Activated T-cell treated with anti-CD3 and anti-CD28 coated beads, Interleukin-2, amount 50 U/mL, for 48 hours (primary cell): ENCODE data around the gene UBXN2A.

Experiments used
- DNase-seq, 2 experiments: peaks; one replicate each; pipeline ENCODE4 v3.0.0-alpha.2; 2020

Gene UBXN2A, protein sequence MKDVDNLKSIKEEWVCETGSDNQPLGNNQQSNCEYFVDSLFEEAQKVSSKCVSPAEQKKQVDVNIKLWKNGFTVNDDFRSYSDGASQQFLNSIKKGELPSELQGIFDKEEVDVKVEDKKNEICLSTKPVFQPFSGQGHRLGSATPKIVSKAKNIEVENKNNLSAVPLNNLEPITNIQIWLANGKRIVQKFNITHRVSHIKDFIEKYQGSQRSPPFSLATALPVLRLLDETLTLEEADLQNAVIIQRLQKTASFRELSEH

DNA sequence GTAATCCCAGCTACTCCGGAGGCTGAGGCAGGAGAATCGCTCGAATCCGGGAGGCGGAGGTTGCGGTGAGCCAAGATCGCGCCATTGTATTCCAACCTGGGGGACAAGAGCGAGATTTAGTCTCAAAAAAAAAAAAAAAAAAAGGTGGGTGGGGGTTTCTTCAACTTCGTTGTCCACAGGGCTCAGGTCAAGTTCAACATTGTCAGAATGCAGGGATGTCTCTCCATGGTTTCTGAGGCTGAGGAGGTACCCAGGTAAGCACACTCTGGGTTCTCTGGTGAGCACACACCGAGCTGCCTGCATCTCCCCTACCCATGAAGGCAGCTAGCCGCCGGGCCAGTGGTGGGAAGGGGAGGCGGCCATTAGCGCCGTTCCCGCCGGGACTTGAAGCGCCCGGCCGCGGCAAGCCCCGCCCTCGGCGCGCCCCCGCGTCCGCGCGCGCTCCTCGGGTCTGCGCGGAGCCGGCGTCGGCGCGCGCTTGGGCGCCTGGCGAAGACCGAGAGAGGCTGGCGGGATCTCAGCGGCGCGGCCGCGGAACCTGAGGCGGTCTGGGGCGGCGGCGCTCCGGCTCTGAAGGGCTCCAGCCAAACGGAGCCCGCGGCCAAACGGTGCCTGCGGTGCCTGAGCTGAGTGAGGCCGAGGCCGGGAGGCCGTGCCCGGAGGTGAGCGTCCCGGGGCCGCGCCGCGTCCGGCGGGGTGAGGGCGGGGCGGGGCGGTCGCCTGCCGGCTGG, at the start of gene UBXN2A:
TSS of gene UBXN2A (plus strand) at position 477 of the 731 bp plus-strand sequence. CDS start 17,852 bp downstream, outside the sequence.
- DNase-seq, result peak; percentile 82 to 86

DNA sequence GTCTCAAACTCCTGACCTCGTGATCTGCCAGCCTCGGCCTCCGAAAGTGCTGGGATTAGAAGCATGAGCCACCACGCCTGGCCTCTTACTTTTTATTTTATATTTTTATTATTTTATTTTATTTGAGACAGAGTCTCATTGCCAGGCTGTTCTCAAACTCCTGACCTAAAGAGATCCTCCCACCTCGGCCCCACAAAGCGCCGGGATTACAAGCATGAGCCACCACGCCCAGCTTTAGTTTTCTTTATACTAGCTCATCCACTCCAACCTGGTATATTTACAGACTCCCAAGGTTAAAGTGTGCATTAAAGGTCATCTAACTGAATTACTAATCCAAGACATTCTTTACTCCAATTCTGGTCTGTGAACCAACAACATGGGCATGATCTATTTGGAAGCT, 40.1 kb upstream of the UBXN2A start:
- DNase-seq, result no peak

- DNase-seq, result no peak
Observed at GRCh38 chr2:23900541-23901322, 39.5 kb upstream of the UBXN2A start.

DNA sequence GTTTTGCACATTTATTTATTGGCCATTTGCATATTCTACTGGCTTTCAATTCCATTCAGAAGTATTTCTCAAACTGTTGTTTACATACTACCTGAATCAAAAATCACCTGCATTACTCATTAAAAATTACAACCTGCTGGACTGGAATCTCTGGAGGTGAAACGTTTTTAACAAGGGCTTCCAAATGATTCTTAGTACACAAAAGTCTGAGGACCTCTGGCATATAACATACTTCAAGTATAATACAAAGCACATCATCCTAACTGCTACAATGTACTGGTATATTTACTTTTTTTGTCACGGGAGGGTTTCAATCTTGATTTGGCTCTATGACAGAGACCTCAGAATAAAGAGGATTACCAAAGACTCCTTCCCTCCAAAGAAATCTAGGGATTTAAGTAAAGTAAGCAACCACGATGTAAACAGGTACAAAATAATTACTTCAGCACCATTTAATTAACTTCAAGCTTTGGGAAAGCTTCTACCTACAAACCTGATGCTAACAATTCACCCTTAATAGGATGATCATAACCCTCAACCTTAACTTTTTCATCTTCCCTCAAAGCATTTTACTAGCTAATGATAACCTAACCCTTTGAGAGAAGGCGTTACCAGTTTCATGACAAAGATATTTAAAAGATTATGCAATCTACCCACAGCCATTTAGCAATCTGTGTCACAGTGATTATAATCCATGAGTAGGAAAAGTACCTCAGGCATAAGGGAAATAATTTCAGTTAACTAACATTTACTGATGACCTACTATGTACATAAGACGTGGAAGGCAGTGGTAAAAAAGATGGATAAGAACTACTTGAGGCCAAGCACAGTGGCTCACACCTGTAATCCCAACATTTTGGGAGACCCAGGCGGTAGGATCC, 38.1 kb upstream of the UBXN2A start:
- DNase-seq, result no peak

- no peak for DNase-seq
Observed at GRCh38 chr2:23903034-23903433, 37.2 kb upstream of the UBXN2A start.

DNA sequence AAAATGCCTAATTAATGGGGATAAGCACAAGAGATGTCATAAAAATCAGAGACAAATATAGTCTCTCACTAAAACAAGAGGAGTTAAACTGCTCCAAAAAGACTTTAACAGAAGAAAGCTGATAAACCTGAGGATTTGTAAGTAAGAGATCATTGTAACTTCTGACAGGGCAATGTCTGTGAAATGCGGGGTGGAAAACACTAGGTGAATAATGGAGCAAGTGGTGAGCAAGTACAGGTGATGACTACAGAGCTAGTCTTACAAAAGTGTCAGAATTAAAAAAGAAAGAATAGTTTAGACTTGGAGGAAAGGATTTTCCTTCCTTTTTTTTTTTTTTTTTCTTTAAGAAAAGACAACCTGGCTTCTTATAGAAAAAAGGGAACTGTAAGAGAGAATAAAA, 36.0 kb upstream of the UBXN2A start:
- DNase-seq, result no peak

DNA sequence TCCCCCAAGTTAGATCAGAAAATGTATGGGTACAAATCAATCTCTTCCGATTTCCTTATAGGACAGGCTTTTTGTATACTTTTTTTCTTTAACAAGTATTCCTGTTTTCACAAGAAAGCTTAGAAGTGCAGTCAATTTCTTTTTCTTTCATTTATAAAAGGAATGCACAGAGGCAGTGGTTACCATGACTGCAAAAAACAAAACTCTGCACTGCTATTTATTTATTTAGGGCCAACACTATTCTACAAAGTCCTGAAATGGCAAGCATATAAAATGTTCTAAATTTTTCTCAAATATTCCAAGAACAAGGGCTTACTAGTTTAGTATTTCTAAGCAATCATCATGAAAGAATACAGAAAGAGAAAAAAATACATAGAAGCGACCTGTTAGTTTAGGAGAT, 35.6 kb upstream of the UBXN2A start:
- DNase-seq, result no peak

- DNase-seq, result no peak
Observed at GRCh38 chr2:23905155-23905554, 35.1 kb upstream of the UBXN2A start.

DNA sequence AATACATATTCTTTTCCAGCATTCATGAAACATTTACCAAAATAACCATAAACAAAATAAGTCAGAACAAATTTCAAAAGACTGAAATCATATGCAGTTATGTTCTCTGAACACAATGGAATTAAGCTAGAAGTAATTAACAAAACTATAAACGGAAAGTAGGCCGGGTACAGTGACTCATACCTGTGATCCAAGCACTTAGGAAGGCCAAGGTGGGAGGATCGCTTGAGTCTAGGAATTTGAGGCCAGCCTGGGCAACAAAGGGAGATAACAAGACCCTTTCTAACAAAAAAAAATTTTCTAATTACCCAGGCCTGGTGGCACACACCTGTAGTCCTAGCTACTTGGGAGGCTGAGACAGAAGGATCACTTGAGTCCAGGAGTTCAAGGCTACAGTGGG, 28.2 kb upstream of the UBXN2A start:
- no peak for DNase-seq

GRCh38 chr2:23915327-23915726, 24.9 kb upstream of the UBXN2A start:
- no peak for DNase-seq

DNA sequence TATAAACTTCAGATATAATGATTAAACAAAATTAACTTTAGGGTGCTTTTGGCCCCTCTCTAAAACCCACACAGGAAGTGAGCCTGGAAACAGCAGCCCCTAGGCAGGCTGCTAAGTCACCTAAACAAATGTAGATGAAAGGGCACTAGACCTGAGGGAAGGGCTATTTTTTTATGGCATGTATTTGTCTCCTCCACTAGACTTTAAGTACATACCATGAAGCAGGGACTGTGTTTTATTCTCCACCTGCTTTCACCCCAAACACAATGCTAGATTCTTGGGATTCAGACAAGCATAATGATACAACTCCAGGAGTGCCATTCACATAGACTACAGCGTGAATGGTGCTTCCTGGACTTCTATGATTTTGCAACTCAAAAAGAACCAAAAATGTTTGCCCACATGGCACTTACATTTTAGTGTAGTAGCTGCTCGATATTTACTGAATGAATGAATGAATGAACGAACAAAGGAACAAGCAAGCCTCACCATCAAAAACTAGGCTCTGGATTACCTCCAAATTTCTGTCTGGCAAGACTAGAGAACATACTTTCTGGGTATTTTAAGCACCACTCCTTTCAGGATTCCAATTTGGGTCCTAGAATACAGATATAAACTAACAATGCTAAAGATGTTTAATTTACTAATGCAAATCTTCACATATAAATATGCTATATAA, 23.4 kb upstream of the UBXN2A start:
- DNase-seq, result no peak

- no peak for DNase-seq
Observed at GRCh38 chr2:23918837-23919489, 21.3 kb upstream of the UBXN2A start.

DNA sequence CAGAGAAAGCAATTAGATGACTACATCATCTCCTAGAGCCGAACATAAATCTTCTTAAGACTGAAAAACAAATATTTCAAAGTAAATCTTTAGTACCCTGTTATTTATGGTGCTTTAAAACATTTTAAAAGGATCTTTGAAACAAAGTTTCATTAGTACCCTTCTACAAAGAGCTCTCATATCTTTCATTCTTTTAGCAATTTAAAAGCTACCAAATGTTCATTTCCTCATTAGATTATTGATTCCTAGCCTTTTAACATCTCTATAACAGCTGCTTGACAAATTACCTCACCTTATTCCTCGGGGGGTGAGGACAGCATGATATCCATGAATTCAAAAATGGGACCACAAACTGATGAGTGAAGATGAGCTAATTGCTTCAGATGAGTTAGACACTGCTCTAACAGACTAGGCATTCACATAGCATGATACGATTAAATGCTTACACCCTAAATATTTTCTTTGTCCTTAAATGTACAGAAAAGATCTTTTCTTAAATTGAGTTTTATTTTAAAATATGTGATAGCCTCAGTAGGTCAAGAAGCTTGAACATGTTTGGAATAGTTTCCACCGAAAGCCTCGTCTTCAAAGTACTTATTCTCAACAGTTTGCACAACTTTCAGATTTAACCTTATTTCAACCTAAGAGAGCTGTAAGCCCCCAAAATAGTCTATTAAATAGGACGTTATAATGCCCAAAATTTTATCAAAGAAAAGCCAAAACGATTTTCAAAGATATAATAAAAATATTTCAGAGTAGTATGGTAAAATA, 15.5 kb upstream of the UBXN2A start:
- no peak for DNase-seq

- DNase-seq, result no peak
Observed at GRCh38 chr2:23925702-23926289, 14.5 kb upstream of the UBXN2A start.

DNA sequence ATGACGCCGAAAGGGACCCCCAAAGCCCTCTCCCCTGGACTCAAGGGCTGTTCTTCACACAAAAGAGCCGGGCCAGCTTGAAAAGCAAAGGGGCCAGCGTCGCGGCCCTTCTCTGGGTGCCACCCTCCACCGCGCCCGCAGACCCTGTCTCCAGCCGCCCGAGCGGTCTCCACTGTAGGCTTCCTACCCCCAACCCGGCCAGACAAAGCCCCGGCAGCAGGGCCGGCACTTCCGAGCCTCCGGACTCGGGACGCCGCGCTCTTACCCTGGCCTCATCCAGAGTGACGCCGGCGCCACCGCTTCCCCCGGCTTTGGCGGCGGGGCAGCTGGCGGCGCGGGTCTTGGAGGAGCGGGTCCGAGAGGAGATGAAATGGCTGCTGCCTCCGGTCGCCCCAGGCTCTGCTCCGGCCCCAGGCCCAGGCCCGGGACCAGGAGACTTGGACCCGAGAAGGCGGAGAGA, 13.9 kb upstream of the UBXN2A start:
- DNase-seq, result peak; percentile 76

- peak; percentile 95 to 98 for DNase-seq
Observed at GRCh38 chr2:23926750-23927571, 13.3 kb upstream of the UBXN2A start, which contains the start of gene ATAD2B. Gene ATAD2B, minus strand, starts transcription at chr2:23927123. Its CDS starts 353 bp downstream, at chr2:23926770.

DNA sequence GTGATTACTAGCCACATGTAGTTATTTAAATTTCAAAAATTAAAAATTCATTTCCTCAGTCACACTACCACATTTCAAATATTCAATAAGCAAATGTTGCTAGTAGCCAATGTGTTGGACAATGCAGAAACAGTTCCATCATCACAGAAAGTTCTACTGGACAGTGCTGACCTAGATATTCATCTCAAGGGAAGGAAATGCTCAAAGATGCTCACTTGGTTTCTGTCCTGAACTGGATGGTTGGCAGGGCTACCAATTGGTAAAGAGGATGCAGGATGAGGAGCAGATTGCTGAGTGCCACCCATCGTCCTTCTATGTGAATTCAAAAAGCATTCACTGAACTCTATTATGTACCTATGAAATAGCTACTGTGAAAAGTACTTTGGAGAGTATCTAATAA, 6.0 kb upstream of the UBXN2A start:
- no peak for DNase-seq

- DNase-seq, result peak in 1 of 2 experiments; percentile 66
Observed at GRCh38 chr2:23940718-23941620, 706 bp downstream of the UBXN2A start.
